ENCODE measurements around the gene GMEB2.

The GMEB2 gene

DNA sequence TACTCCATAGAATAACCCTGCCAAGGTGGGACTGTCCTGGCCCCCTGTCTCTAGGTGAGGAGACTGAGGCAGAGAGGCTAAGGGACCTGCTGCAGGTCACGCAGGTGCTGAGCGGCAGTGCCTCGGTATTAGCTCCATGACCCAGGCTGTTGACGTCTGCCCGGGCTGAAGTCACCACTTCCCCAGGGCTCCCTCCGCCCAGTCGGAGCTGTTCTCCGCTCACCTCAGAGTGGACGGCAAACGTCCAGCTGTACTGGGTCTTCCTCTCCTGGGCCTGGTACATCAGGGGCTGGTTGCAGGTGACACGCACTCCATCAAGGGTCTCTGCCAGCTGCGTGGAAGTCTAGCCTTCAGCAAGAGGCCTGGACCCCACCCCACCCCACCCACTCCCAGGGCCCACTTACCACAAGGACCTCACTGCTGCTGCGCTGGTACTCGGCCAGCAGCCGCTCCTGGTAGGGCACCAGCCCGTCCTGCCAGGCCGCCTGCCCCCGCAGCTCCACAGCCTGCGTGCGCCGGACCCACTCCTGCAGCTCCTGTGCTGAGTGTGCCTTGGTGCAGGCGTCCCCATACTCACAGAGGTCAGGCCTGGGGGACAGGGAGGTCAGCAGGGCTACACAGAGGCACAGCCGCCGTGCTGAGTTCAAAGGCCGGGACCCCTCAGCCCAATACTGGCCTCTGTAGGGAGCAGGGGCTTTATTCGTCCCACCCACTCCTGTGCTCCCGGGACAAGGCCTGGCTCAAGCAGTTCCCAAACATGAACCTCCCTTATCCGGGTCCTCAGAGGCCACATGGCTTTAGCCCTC lies 56.4 kb downstream of the GMEB2 start:
- H3K36me3 Mint-ChIP-seq, result peaks cover 4% of the 10 kb centered on the region
- no peak overlapping the region for H3K27ac Mint-ChIP-seq
- H3K9me3 Mint-ChIP-seq, result no peaks in the 10 kb centered on the region
- ATAC-seq, result no peak
- H3K4me3 Mint-ChIP-seq, result no peak overlapping the region
- H3K4me1 Mint-ChIP-seq, result peaks cover 34% of the 10 kb centered on the region
- H3K27me3 Mint-ChIP-seq, result no peaks in the 10 kb centered on the region

DNA sequence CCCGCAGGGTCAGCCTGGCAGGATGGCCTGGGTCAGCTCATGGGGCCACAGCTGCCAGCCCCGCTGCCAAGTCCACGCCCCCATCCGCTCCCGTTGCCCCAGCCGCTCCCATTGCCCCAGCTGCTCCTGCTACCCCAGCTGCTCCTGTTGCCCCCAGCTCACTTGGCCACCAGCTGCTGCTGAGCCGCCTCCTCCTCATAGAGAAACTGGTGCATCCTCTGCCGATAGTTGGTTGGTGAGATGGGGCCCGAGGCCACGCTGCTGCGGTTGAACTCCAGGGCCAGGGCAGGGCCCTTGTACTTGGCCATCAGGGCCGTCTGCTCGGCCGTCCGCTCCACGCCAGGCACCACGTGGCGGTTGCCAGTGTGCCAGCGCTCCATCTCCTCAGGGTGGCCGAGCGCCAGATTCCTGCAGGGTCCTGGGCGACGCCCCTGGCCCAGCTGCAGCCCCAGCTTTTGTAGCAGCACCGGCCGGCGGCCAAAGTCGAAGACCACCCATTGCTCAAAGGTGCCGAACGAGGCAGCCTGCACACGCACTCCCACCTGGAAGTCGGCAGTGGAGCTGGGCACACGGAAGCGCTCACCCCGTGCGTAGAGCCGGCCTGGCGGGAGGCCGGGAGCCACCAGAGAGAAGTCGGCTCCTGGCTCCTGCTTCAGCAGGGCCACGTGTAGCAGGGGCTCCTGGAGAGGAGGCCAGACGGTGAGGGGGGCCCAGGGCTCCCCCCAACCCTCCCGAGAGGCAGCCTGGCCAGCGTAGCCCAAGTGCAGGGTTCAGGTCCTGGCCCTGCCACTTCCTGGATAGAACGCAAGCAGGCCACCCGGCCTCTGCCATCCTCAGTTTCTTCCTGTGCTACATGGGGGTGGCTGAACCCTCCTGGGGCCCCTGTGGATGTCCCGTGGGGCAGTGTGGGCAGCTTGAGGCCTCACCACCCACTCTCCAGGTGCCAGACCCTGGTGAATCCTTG lies 57.6 kb downstream of the GMEB2 start:
- no peaks in the 10 kb centered on the region for H3K9me3 Mint-ChIP-seq
- no peak for ATAC-seq

GRCh38 chr20:63568170-63568981 lies 58.5 kb downstream of the GMEB2 start:
- Mint-ChIP-seq H3K27ac (peak overlapping the region; percentile 82), H3K27me3 (no peaks in the 10 kb centered on the region)

More for the DNA sequence above, 57.6 kb downstream of the GMEB2 start:
- H3K27me3 Mint-ChIP-seq, result no peaks in the 10 kb centered on the region
- H3K27ac Mint-ChIP-seq, result no peak overlapping the region
- peak overlapping the region; percentile 64 for H3K4me3 Mint-ChIP-seq
- peaks cover 34% of the 10 kb centered on the region for H3K4me1 Mint-ChIP-seq
- peaks cover 7% of the 10 kb centered on the region for H3K36me3 Mint-ChIP-seq

DNA sequence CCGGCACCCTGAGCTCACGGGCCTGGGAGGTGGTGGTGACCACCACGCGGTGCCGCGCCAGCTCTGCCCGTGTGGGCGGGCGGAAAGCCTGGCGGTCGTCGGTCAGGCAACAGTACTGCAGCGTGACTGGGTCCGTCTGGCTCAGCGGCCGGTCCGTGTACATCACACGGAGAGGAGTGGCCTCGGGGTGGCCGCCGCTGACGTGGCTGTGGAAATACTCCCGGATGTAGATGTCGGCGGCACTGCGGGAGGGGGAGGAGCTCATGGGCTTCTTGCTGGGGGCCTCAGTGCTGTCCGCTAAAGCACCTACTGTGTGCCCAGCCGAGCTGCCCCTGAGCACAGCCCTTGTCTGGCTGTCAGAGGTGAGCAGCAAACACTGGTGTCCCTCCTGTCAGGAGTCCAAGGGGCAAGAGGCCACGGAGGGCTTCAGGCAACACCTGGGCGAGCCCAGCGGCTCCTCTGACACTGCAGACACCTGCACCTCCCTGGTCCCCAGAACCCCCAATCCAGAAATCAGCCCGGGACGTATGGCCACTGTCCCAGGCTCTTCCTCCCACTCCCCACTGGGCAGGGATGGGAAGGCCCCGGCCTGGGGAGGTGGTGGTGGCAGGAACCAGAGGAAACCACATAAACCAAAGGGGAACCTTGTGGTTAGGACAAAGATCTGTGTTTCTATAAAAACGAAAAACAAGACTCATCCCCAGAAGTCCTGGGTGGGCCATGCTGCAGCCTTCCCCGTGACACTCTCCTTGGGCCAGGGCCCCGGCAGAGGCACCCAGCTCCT lies 59.3 kb downstream of the GMEB2 start:
- H3K36me3 Mint-ChIP-seq, result peaks cover 7% of the 10 kb centered on the region
- H3K27ac Mint-ChIP-seq, result peak overlapping the region; percentile 82
- peak; percentile 85 for ATAC-seq
- peaks cover 34% of the 10 kb centered on the region for H3K4me1 Mint-ChIP-seq
- H3K9me3 Mint-ChIP-seq, result no peaks in the 10 kb centered on the region
- H3K4me3 Mint-ChIP-seq, result peak overlapping the region; percentile 77
- H3K27me3 Mint-ChIP-seq, result no peaks in the 10 kb centered on the region

More at GRCh38 chr20:63568170-63568981, 58.5 kb downstream of the GMEB2 start:
- peak; percentile 36 for ATAC-seq
- H3K4me1 Mint-ChIP-seq, result peaks cover 34% of the 10 kb centered on the region
- H3K9me3 Mint-ChIP-seq, result no peaks in the 10 kb centered on the region
- H3K36me3 Mint-ChIP-seq, result peaks cover 7% of the 10 kb centered on the region
- H3K4me3 Mint-ChIP-seq, result peak overlapping the region; percentile 77

GRCh38 chr20:63567136-63567385 lies 59.8 kb downstream of the GMEB2 start:
- H3K36me3 Mint-ChIP-seq, result peaks cover 7% of the 10 kb centered on the region
- peaks cover 34% of the 10 kb centered on the region for H3K4me1 Mint-ChIP-seq
- no peak for ATAC-seq
- H3K27me3 Mint-ChIP-seq, result no peaks in the 10 kb centered on the region
- H3K4me3 Mint-ChIP-seq, result peak overlapping the region; percentile 77
- H3K9me3 Mint-ChIP-seq, result no peaks in the 10 kb centered on the region
- H3K27ac Mint-ChIP-seq, result peak overlapping the region; percentile 82

GRCh38 chr20:63566395-63567135 lies 60.3 kb downstream of the GMEB2 start:
- H3K27me3 Mint-ChIP-seq, result no peaks in the 10 kb centered on the region
- peaks cover 34% of the 10 kb centered on the region for H3K4me1 Mint-ChIP-seq
- H3K36me3 Mint-ChIP-seq, result peaks cover 7% of the 10 kb centered on the region
- no peaks in the 10 kb centered on the region for H3K9me3 Mint-ChIP-seq
- ATAC-seq, result no peak
- peak overlapping the region; percentile 77 for H3K4me3 Mint-ChIP-seq
- peak overlapping the region; percentile 82 for H3K27ac Mint-ChIP-seq

DNA sequence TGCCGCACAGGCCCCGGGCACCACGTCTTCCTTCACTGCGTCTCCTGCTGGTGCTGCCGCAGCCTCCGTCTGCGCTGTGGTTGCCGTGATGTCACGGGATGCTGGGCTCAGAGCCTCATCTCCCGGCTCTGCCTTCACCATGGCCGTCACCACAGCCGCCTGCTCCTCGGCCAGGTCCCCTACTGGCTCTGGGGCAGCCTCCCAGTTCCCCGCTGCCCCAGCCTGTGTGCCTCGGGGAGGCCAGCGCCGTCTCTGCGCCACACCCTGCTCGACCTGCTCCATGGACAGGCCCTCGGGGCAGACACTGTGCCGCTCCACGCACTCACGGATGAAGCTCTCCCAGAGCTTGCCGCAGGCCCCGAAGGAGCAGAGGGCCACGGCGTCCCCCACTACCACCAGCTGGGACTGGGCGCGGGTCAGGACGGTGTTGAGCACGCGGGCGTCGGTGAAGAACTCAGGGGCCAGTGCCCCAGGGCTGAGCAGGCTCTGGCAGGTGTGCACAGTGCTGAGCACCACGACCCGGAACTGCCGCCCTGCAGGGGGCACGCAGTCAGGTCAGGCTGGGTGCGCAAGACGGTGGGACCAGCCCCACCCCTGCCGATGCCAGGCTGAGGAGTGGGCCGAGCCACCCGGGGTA lies 61.1 kb downstream of the GMEB2 start:
- Mint-ChIP-seq H3K27ac (no peak overlapping the region), H3K27me3 (no peaks in the 10 kb centered on the region), H3K36me3 (peaks cover 12% of the 10 kb centered on the region), H3K9me3 (no peaks in the 10 kb centered on the region), H3K4me1 (peaks cover 34% of the 10 kb centered on the region), H3K4me3 (no peak overlapping the region)
- no peak for ATAC-seq

DNA sequence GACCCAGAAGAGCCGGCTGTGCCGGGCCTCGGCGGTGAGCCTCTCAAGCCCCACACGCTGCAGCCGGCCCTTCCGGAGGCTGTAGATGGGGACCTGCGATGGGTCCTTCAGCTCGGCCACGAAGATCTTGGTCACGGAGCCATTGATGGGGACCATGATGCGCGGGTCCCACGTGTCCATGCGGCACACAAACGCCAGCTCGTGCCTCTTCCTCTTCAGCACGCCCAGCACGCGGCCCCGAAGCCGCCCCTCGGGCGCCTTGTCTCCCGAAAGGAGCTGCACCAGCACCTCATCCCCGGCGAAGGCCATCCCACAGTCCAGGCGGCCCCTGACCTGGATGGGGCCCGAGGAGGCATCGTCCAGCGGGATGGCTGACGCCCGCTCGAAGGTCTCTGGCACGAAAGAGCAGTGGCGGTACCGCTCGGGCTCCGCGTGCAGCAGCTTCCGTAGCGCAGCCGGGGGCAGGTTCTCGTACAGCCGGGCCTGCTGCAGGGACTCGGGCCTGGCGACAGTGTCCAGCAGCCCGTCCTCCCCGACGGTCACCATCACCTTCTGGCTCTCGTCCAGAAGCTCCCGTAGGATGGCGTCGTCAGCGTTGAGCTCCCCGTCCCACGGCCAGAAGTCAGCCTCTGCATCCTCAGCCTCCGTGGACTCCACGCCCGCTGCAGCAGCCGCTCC lies 61.7 kb downstream of the GMEB2 start:
- Mint-ChIP-seq H3K9me3 (no peaks in the 10 kb centered on the region), H3K4me3 (no peak overlapping the region)
- no peak for ATAC-seq

DNA sequence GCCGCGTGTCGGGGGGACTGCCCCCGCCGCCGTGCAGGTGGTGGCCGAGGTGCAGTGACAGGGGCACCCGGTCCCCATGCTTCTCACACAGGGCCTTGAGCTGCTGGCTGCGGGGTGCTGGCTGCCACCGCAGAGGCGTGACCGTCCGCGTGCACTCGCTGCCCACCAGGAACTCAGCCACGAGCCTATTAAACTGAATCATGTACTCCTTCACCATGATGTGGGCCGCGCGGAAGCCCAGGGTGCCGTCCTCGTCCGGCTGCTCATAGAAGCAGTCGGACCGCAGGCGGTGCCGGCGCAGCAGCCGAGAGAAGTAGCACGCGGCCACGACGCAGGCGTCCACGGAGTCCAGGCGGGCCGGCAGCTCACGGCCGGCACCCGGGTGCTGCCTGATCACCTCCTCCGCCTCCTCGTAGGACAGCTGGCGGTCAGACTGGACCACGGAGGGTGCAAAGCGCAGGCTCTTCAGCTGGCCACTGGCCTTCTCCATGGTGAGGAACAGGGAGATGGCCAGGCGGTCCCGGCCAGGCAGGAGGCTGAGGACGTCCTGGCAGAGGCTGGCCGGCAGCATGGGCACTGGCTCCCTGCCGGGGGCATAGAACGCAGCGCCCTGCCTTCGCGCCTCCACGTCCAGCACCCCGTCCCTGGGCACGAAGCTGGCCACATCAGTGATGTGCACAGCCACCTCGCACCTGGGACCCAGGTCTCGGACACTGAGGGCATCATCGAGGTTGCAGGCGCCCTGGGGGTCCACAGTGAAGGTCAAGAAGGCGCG lies 62.7 kb downstream of the GMEB2 start:
- Mint-ChIP-seq H3K27ac (no peak overlapping the region), H3K4me1 (peaks cover 25% of the 10 kb centered on the region)

More for the DNA sequence above, 61.7 kb downstream of the GMEB2 start:
- no peak overlapping the region for H3K27ac Mint-ChIP-seq
- no peaks in the 10 kb centered on the region for H3K27me3 Mint-ChIP-seq
- peaks cover 34% of the 10 kb centered on the region for H3K4me1 Mint-ChIP-seq
- H3K36me3 Mint-ChIP-seq, result peaks cover 18% of the 10 kb centered on the region

DNA sequence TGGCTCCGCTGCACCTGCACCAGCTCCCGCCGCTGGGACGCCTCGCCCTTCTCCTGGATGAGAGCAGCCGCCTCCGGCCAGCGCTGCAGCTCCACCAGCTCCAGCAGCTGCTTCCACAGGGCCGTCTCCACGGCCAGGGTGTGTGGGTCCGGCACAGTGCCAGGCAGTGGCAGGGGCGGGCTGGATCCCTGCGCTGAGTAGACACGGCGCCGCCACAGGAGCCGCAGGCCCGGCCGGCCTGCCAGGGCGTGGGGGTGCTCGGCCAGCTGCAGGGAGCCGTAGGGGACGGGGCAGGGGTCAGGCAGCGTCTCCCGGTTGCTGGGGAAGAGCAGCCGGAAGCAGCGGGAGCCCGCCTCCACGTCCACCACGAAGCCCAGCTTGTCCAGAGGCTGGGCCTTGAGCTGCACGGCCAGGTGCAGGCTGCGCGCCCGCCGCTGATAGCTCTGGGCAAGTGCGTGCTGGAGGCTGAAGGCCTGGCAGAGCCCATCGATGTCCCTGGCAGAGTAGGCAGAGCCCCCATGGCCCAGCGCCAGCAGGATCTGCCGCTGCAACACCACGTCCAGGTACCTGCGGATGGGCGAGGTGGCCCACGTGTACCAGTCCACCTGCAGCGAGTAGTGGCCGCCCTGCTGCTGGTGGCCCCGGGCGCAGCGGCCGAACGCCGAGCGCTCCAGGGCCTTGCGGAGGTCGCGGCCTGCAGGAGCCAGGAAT lies 63.5 kb downstream of the GMEB2 start:
- H3K4me1 Mint-ChIP-seq, result peaks cover 16% of the 10 kb centered on the region
- peaks cover 30% of the 10 kb centered on the region for H3K36me3 Mint-ChIP-seq
- H3K4me3 Mint-ChIP-seq, result no peak overlapping the region
- no peak overlapping the region for H3K27ac Mint-ChIP-seq
- no peaks in the 10 kb centered on the region for H3K27me3 Mint-ChIP-seq
- peaks cover 3% of the 10 kb centered on the region for H3K9me3 Mint-ChIP-seq
- ATAC-seq, result no peak

More for the DNA sequence above, 62.7 kb downstream of the GMEB2 start:
- Mint-ChIP-seq H3K27me3 (no peaks in the 10 kb centered on the region), H3K36me3 (peaks cover 23% of the 10 kb centered on the region), H3K4me3 (no peak overlapping the region), H3K9me3 (peaks cover under 1% of the 10 kb centered on the region)
- no peak for ATAC-seq

DNA sequence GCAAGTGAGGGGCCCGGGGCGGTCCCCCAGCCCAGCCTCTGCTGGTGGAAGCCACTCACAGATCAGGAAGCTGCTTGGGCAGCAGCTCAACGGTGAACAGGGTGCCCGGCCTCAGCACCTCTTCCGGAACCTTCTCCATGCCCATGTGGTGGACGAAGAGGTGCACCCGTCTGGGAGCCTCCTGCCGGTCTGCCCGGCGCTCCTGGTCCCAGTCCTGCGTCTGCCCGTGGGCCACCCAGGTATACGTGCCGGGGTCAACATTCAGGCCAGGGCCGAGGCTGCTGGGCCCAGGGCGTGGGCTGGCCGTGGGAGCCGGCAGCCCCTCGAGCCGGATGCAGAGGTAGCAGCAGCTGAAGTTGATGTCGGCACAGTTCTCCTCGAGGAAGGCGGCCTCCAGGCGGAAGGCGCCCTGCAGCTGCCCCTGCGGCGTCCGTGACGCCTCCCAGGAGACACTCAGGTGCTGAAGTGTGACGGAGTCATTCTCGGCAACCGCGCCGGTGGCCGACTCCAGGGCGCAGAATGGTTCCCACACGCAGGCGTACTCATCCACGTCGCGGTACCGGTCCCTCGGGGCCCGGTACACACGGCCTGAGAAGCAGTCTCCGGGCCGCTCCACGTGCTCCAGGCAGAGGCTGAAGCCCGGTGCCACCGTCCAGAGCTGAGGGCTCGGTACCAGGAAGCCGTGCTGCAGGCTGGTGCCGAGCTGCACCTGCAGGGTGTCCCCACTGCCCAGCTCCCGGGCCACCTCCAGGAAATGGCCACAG lies 64.3 kb downstream of the GMEB2 start:
- Mint-ChIP-seq H3K36me3 (peaks cover 30% of the 10 kb centered on the region), H3K27me3 (no peaks in the 10 kb centered on the region), H3K27ac (no peak overlapping the region), H3K9me3 (peaks cover 3% of the 10 kb centered on the region), H3K4me1 (peaks cover 9% of the 10 kb centered on the region), H3K4me3 (no peak overlapping the region)
- ATAC-seq, result peak; percentile 17
